HepG2 (cell line): ENCODE data around the gene FKBP10.

Experiments used
- CTCF ChIP-seq: sonication (generic); formaldehyde crosslinking; IDR thresholded peaks from 2 replicates; pipeline ENCODE4 v1.5.0; 2020; ENCODE audit warnings: mild to moderate bottlenecking, missing genetic modification reagents, moderate library complexity
- EHMT2 ChIP-seq: fragments of 200-600 bp; sonication (generic); IDR thresholded peaks from 2 replicates; pipeline ENCODE4 v1.7.0; 2017; ENCODE audit warnings: antibody characterized with exemption, low read depth, low read length, borderline replicate concordance
- ELF1 ChIP-seq: sonication (generic); formaldehyde crosslinking; IDR thresholded peaks from 2 replicates; pipeline ENCODE4 v1.4.0; 2020; ENCODE audit warnings: missing genetic modification reagents
- HHEX ChIP-seq: IDR thresholded peaks from 2 replicates; pipeline ENCODE4 v1.6.1; 2016; ENCODE audit warnings: control low read depth
- KDM5B ChIP-seq: sonication (generic); formaldehyde crosslinking; IDR thresholded peaks from 2 replicates; pipeline ENCODE4 v1.4.0; 2020; ENCODE audit warnings: missing genetic modification reagents, mild to moderate bottlenecking, borderline replicate concordance
- PRPF4 ChIP-seq: fragments of 200-400 bp; formaldehyde crosslinking; IDR thresholded peaks from 2 replicates; pipeline ENCODE4 v1.6.1; 2016; ENCODE audit warnings: low read length, low read depth; ENCODE audit not compliant: poor library complexity, severe bottlenecking
- RFX5 ChIP-seq: IDR thresholded peaks from 2 replicates; pipeline ENCODE4 v1.6.1; 2011; ENCODE audit warnings: low read depth, low read length, improper control_type of control experiment
- USF2 ChIP-seq, 2 experiments: sonication (generic) in 1 of 2; formaldehyde crosslinking in 1 of 2; IDR thresholded peaks; 2 replicates each; pipeline versions ENCODE4 v1.5.1 to v1.6.1; 2011 to 2020; ENCODE audit warnings: borderline replicate concordance in 1 of 2, low read depth in 1 of 2, low read length in 1 of 2, mild to moderate bottlenecking in 1 of 2, missing genetic modification reagents in 1 of 2, moderate library complexity in 1 of 2
- ZMYM3 ChIP-seq: sonication (generic); formaldehyde crosslinking; IDR thresholded peaks from 2 replicates; pipeline ENCODE4 v1.5.1; 2020; ENCODE audit warnings: mild to moderate bottlenecking, missing genetic modification reagents
- ZNF24 ChIP-seq: fragments of 450-650 bp; IDR thresholded peaks from 2 replicates; pipeline ENCODE4 v1.6.1; 2017; ENCODE audit warnings: antibody characterized with exemption, mild to moderate bottlenecking
- ZNF501 ChIP-seq: sonication (generic); formaldehyde crosslinking; IDR thresholded peaks from 2 replicates; pipeline ENCODE4 v1.5.1; 2020; ENCODE audit warnings: mild to moderate bottlenecking, moderate library complexity, missing genetic modification reagents
- ZNF841 ChIP-seq: sonication (generic); formaldehyde crosslinking; IDR thresholded peaks from 2 replicates; pipeline ENCODE4 v1.8.1; 2023; ENCODE audit warnings: missing genetic modification reagents, borderline replicate concordance
- TF ChIP-seq, protein P1 (sequence below): sonication (generic); formaldehyde crosslinking; IDR thresholded peaks from 2 replicates; pipeline ENCODE4 v1.4.0; 2020; ENCODE audit warnings: missing genetic modification reagents
- TF ChIP-seq, protein P2 (sequence below): sonication (generic); formaldehyde crosslinking; IDR thresholded peaks from 2 replicates; pipeline ENCODE4 v1.5.0; 2020; ENCODE audit warnings: mild to moderate bottlenecking, missing genetic modification reagents

GRCh38 chr17:41793784-41794539 is 18.8 kb upstream of the FKBP10 start:
- TF ChIP-seq ZNF501 (CRISPR knock-in tag) (no peak; the same call in none of the 2 replicates), RFX5 (no peak), ZNF841 (CRISPR knock-in tag) (no peak), ELF1 (CRISPR knock-in tag) (no peak), HHEX (CRISPR knock-in tag) (no peak), PRPF4 (no peak), KDM5B (CRISPR knock-in tag) (no peak), EHMT2 (no peak), USF2 (IDR thresholded peaks at IDR 0.05; ENCODE audit: low read depth, low read length) (no peak), USF2 (CRISPR knock-in tag; IDR thresholded peaks at IDR 0.05; ENCODE audit: borderline replicate concordance) (no peak), ZMYM3 (CRISPR knock-in tag) (0 out of 2 replicates have a peak, but pooled peaks have one; percentile 10), ZNF24 (no peak), CTCF (CRISPR knock-in tag) (peak; percentile 50)
- TF ChIP-seq, protein P1, sequence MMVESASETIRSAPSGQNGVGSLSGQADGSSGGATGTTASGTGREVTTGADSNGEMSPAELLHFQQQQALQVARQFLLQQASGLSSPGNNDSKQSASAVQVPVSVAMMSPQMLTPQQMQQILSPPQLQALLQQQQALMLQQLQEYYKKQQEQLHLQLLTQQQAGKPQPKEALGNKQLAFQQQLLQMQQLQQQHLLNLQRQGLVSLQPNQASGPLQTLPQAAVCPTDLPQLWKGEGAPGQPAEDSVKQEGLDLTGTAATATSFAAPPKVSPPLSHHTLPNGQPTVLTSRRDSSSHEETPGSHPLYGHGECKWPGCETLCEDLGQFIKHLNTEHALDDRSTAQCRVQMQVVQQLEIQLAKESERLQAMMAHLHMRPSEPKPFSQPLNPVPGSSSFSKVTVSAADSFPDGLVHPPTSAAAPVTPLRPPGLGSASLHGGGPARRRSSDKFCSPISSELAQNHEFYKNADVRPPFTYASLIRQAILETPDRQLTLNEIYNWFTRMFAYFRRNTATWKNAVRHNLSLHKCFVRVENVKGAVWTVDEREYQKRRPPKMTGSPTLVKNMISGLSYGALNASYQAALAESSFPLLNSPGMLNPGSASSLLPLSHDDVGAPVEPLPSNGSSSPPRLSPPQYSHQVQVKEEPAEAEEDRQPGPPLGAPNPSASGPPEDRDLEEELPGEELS (CRISPR knock-in tag), result no peak; the same call in 1 of the 2 replicates
- TF ChIP-seq, protein P2, sequence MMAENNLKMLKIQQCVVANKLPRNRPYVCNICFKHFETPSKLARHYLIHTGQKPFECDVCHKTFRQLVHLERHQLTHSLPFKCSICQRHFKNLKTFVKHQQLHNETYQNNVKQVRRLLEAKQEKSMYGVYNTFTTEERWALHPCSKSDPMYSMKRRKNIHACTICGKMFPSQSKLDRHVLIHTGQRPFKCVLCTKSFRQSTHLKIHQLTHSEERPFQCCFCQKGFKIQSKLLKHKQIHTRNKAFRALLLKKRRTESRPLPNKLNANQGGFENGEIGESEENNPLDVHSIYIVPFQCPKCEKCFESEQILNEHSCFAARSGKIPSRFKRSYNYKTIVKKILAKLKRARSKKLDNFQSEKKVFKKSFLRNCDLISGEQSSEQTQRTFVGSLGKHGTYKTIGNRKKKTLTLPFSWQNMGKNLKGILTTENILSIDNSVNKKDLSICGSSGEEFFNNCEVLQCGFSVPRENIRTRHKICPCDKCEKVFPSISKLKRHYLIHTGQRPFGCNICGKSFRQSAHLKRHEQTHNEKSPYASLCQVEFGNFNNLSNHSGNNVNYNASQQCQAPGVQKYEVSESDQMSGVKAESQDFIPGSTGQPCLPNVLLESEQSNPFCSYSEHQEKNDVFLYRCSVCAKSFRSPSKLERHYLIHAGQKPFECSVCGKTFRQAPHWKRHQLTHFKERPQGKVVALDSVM (CRISPR knock-in tag), result no peak
